Measurements from ENCODE around the gene MICU2. TPM values are rescaled to one million over a fixed set of nuclear protein-coding genes. Genes with fewer than 3 reads are reported as not detected.

MICU2 gene
- total and polyA plus RNA-seq, 2 experiments from 2014 or later, result 51.0 to 122 TPM

DNA sequence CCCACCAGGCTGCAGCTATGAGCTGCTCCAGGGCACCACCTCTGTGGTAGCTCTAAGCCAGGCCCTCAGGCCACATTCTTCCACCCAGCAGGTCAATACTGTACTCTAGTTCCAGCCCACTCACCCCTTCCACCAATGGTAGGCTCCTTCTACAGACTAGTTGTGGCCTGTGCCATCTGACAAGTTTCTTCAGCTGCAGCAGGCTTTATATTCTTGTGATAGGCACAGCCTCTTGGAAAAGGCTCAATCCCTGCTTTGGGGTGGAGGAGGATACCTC is 8.5 kb downstream of the MICU2 start:
- Histone ChIP-seq H3K4me2 (no peak overlapping the region), H3K4me3 (no peak overlapping the region), H3F3A (replicated peaks; ENCODE audit: low read depth) (no peaks in the 10 kb centered on the region), H3K4me1 (ENCODE audit: insufficient read depth) (peaks cover 20% of the 10 kb centered on the region), H3K36me3 (ENCODE audit: insufficient read depth) (no peaks in the 10 kb centered on the region), H3K27ac (ENCODE audit: low read depth) (no peak overlapping the region), H3K9me2 (ENCODE audit: insufficient read depth) (no peaks in the 10 kb centered on the region), H2AFZ (no peak overlapping the region), H3K79me2 (replicated peaks; ENCODE audit: insufficient read depth) (peaks cover 99% of the 10 kb centered on the region), H4K20me1 (replicated peaks; ENCODE audit: insufficient read depth) (peaks cover 23% of the 10 kb centered on the region), H3K27me3 (ENCODE audit: insufficient read depth) (no peaks in the 10 kb centered on the region)
- H3K36me3 Mint-ChIP-seq (ENCODE audit: low read depth), result peaks cover 17% of the 10 kb centered on the region; the same call in 2 of the 3 replicates
- H3K4me1 Mint-ChIP-seq, result peaks cover 27% of the 10 kb centered on the region
- TF ChIP-seq ZNF114 (CRISPR knock-in tag; IDR thresholded peaks at IDR 0.05) (no peak), JUNB (IDR thresholded peaks at IDR 0.05; ENCODE audit: unreplicated experiment) (no peak), EZH2 (IDR thresholded peaks at IDR 0.05; ENCODE audit: low read depth, unreplicated experiment) (no peak), STAT1 (IDR thresholded peaks at IDR 0.05; ENCODE audit: unreplicated experiment) (no peak), ZNF331 (CRISPR knock-in tag; IDR thresholded peaks at IDR 0.05; ENCODE audit: low read depth) (no peak), CREB1 (CRISPR knock-in tag; IDR thresholded peaks at IDR 0.05; ENCODE audit: low read depth) (no peak), POLR2AphosphoS5 (IDR thresholded peaks at IDR 0.05; ENCODE audit: low read depth) (no peak), EZH2phosphoT487 (IDR thresholded peaks at IDR 0.05; ENCODE audit: unreplicated experiment) (no peak), NANOG (IDR thresholded peaks at IDR 0.05; ENCODE audit: borderline replicate concordance) (no peak)
- TF ChIP-seq, protein P1, sequence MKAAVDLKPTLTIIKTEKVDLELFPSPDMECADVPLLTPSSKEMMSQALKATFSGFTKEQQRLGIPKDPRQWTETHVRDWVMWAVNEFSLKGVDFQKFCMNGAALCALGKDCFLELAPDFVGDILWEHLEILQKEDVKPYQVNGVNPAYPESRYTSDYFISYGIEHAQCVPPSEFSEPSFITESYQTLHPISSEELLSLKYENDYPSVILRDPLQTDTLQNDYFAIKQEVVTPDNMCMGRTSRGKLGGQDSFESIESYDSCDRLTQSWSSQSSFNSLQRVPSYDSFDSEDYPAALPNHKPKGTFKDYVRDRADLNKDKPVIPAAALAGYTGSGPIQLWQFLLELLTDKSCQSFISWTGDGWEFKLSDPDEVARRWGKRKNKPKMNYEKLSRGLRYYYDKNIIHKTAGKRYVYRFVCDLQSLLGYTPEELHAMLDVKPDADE (IDR thresholded peaks at IDR 0.05), result no peak
- TF ChIP-seq, protein P2, sequence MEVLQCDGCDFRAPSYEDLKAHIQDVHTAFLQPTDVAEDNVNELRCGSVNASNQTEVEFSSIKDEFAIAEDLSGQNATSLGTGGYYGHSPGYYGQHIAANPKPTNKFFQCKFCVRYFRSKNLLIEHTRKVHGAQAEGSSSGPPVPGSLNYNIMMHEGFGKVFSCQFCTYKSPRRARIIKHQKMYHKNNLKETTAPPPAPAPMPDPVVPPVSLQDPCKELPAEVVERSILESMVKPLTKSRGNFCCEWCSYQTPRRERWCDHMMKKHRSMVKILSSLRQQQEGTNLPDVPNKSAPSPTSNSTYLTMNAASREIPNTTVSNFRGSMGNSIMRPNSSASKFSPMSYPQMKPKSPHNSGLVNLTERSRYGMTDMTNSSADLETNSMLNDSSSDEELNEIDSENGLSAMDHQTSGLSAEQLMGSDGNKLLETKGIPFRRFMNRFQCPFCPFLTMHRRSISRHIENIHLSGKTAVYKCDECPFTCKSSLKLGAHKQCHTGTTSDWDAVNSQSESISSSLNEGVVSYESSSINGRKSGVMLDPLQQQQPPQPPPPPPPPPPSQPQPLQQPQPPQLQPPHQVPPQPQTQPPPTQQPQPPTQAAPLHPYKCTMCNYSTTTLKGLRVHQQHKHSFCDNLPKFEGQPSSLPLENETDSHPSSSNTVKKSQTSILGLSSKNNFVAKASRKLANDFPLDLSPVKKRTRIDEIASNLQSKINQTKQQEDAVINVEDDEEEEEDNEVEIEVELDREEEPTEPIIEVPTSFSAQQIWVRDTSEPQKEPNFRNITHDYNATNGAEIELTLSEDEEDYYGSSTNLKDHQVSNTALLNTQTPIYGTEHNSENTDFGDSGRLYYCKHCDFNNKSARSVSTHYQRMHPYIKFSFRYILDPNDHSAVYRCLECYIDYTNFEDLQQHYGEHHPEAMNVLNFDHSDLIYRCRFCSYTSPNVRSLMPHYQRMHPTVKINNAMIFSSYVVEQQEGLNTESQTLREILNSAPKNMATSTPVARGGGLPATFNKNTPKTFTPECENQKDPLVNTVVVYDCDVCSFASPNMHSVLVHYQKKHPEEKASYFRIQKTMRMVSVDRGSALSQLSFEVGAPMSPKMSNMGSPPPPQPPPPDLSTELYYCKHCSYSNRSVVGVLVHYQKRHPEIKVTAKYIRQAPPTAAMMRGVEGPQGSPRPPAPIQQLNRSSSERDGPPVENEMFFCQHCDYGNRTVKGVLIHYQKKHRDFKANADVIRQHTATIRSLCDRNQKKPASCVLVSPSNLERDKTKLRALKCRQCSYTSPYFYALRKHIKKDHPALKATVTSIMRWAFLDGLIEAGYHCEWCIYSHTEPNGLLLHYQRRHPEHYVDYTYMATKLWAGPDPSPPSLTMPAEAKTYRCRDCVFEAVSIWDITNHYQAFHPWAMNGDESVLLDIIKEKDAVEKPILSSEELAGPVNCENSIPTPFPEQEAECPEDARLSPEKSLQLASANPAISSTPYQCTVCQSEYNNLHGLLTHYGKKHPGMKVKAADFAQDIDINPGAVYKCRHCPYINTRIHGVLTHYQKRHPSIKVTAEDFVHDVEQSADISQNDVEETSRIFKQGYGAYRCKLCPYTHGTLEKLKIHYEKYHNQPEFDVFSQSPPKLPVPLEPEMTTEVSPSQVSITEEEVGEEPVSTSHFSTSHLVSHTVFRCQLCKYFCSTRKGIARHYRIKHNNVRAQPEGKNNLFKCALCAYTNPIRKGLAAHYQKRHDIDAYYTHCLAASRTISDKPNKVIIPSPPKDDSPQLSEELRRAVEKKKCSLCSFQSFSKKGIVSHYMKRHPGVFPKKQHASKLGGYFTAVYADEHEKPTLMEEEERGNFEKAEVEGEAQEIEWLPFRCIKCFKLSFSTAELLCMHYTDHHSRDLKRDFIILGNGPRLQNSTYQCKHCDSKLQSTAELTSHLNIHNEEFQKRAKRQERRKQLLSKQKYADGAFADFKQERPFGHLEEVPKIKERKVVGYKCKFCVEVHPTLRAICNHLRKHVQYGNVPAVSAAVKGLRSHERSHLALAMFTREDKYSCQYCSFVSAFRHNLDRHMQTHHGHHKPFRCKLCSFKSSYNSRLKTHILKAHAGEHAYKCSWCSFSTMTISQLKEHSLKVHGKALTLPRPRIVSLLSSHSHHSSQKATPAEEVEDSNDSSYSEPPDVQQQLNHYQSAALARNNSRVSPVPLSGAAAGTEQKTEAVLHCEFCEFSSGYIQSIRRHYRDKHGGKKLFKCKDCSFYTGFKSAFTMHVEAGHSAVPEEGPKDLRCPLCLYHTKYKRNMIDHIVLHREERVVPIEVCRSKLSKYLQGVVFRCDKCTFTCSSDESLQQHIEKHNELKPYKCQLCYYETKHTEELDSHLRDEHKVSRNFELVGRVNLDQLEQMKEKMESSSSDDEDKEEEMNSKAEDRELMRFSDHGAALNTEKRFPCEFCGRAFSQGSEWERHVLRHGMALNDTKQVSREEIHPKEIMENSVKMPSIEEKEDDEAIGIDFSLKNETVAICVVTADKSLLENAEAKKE (CRISPR knock-in tag; IDR thresholded peaks at IDR 0.05), result no peak
- TF ChIP-seq, protein P3, sequence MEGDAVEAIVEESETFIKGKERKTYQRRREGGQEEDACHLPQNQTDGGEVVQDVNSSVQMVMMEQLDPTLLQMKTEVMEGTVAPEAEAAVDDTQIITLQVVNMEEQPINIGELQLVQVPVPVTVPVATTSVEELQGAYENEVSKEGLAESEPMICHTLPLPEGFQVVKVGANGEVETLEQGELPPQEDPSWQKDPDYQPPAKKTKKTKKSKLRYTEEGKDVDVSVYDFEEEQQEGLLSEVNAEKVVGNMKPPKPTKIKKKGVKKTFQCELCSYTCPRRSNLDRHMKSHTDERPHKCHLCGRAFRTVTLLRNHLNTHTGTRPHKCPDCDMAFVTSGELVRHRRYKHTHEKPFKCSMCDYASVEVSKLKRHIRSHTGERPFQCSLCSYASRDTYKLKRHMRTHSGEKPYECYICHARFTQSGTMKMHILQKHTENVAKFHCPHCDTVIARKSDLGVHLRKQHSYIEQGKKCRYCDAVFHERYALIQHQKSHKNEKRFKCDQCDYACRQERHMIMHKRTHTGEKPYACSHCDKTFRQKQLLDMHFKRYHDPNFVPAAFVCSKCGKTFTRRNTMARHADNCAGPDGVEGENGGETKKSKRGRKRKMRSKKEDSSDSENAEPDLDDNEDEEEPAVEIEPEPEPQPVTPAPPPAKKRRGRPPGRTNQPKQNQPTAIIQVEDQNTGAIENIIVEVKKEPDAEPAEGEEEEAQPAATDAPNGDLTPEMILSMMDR (conservative IDR thresholded peaks at IDR 0.05; ENCODE audit: low read depth in 2 of 2), result no peak
- ATAC-seq (no peak; the same call in 2 of the 3 replicates), DNase-seq (ENCODE audit: low spot score) (no peak)
- H3K4me3 Mint-ChIP-seq, result no peak overlapping the region
- H3K27me3 Mint-ChIP-seq (ENCODE audit: insufficient read depth, low read depth, poor library complexity), result peaks cover 3% of the 10 kb centered on the region
- H3K9me3 Mint-ChIP-seq, result peaks cover 15% of the 10 kb centered on the region; the same call in 2 of the 3 replicates
- H3K27ac Mint-ChIP-seq, result no peak overlapping the region

All from GM23338 (cell line).